GM19025 (cell line): ENCODE measurements around the gene SMLR1.
"Not testable (repeated sequence)": the region's sequence is repeated elsewhere in the genome, so short reads cannot be mapped to it uniquely, and the experiment has no call there.

Experiments used
- ATAC-seq: cut with Tn5 transposase; IDR thresholded peaks from one replicate; pipeline ENCODE4 v1.9.1; 2021; ENCODE audit warnings: mild to moderate bottlenecking, low read depth, moderate library complexity; ENCODE audit not compliant: unreplicated experiment

SMLR1 gene

GRCh38 chr6:130827247-130828149 lies at the start of gene SMLR1:
Gene SMLR1, plus strand, starts transcription at chr6:130827406. Its CDS starts 8 bp downstream, at chr6:130827414.
- ATAC-seq = no peak

- no peak for ATAC-seq
Observed at GRCh38 chr6:130778946-130779657, 48.1 kb upstream of the SMLR1 start.

GRCh38 chr6:130779658-130780033 lies 47.6 kb upstream of the SMLR1 start:
- no peak for ATAC-seq

- ATAC-seq = no peak
Observed at GRCh38 chr6:130780122-130780521, 47.1 kb upstream of the SMLR1 start.

GRCh38 chr6:130781557-130781956 lies 45.6 kb upstream of the SMLR1 start:
- ATAC-seq = no peak

- ATAC-seq = no peak
Observed at GRCh38 chr6:130783416-130784107, 43.6 kb upstream of the SMLR1 start.

GRCh38 chr6:130787726-130788500 lies 39.3 kb upstream of the SMLR1 start:
- no peak for ATAC-seq

- no peak for ATAC-seq
Observed at GRCh38 chr6:130788954-130789353, 38.3 kb upstream of the SMLR1 start.

- no peak for ATAC-seq
Observed at GRCh38 chr6:130794010-130794697, 33.1 kb upstream of the SMLR1 start.

- no peak for ATAC-seq
Observed at GRCh38 chr6:130794738-130795137, 32.5 kb upstream of the SMLR1 start.

- no peak for ATAC-seq
Observed at GRCh38 chr6:130796313-130796905, 30.8 kb upstream of the SMLR1 start.

GRCh38 chr6:130797061-130797460 lies 30.1 kb upstream of the SMLR1 start:
- ATAC-seq = no peak

- not testable (repeated sequence) for ATAC-seq
Observed at GRCh38 chr6:130801368-130801767, 25.8 kb upstream of the SMLR1 start.

- ATAC-seq = no peak
Observed at GRCh38 chr6:130810307-130811030, 16.7 kb upstream of the SMLR1 start.

GRCh38 chr6:130811932-130812331 lies 15.3 kb upstream of the SMLR1 start:
- ATAC-seq = no peak

GRCh38 chr6:130814506-130814905 lies 12.7 kb upstream of the SMLR1 start:
- ATAC-seq = no peak

GRCh38 chr6:130815200-130816071 lies 11.8 kb upstream of the SMLR1 start:
- ATAC-seq = no peak

GRCh38 chr6:130822736-130823135 lies 4.5 kb upstream of the SMLR1 start:
- ATAC-seq = no peak
